Calu3 (cell line): ENCODE data around the gene AZU1. TPM values are rescaled to one million over a fixed set of nuclear protein-coding genes. Genes with fewer than 3 reads are reported as not detected.

Source experiments
- BruUV-seq: library from RNA; stranded (reverse); fragments of 400-500 nt; replicated peaks from 2 replicates; lab custom pipeline; 2021; lab: Mats Ljungman, UMichigan
- CTCF ChIA-PET: fragments of 300-600 bp; sonication (Branson Sonifier 250); formaldehyde crosslinking; loops from one replicate; lab custom pipeline; 2022; ENCODE audit warnings: antibody characterized with exemption; lab: Charles Lee
- DNase-seq: peaks from one replicate; pipeline ENCODE4 v3.0.0; 2022
- H3K27ac Mint-ChIP-seq: one replicate; pipeline ENCODE4 v1.8.0; 2022; ENCODE audit warnings: mixed read lengths; ENCODE audit not compliant: unreplicated experiment
- H3K27me3 Mint-ChIP-seq: one replicate; pipeline ENCODE4 v1.8.0; 2022; ENCODE audit warnings: mixed read lengths; ENCODE audit not compliant: unreplicated experiment
- H3K36me3 Mint-ChIP-seq: one replicate; pipeline ENCODE4 v1.8.0; 2022; ENCODE audit warnings: mild to moderate bottlenecking, moderate library complexity, mixed read lengths; ENCODE audit not compliant: insufficient read depth, unreplicated experiment
- H3K4me1 Mint-ChIP-seq: one replicate; pipeline ENCODE4 v1.8.0; 2022; ENCODE audit warnings: mild to moderate bottlenecking, low read depth, mixed read lengths; ENCODE audit not compliant: unreplicated experiment
- H3K4me3 Mint-ChIP-seq: one replicate; pipeline ENCODE4 v1.8.0; 2022; ENCODE audit warnings: mild to moderate bottlenecking, low read depth, moderate library complexity, mixed read lengths; ENCODE audit not compliant: unreplicated experiment
- H3K9me3 Mint-ChIP-seq: one replicate; pipeline ENCODE4 v1.8.0; 2022; ENCODE audit warnings: low read depth, mixed read lengths; ENCODE audit not compliant: unreplicated experiment
- intact Hi-C: fragments of 100-400 bp; cut with micrococcal nuclease; formaldehyde crosslinking; loops from one replicate; pipeline ENCODE4 v1.10.0; 2022; ENCODE audit not compliant: unreplicated experiment
- total RNA-seq: library from RNA; stranded (reverse); gene quantifications from 2 replicates; pipeline ENCODE4 v1.2.3, GENCODE V29; 2022
- TF ChIP-seq, protein P1 (sequence below): fragments of 200-600 bp; IDR thresholded peaks from one replicate; pipeline ENCODE4 v1.8.0; 2022; ENCODE audit warnings: antibody characterized with exemption; ENCODE audit not compliant: unreplicated experiment

The AZU1 gene
- total RNA-seq, 1 experiment from 2014 or later, result not detected

DNA sequence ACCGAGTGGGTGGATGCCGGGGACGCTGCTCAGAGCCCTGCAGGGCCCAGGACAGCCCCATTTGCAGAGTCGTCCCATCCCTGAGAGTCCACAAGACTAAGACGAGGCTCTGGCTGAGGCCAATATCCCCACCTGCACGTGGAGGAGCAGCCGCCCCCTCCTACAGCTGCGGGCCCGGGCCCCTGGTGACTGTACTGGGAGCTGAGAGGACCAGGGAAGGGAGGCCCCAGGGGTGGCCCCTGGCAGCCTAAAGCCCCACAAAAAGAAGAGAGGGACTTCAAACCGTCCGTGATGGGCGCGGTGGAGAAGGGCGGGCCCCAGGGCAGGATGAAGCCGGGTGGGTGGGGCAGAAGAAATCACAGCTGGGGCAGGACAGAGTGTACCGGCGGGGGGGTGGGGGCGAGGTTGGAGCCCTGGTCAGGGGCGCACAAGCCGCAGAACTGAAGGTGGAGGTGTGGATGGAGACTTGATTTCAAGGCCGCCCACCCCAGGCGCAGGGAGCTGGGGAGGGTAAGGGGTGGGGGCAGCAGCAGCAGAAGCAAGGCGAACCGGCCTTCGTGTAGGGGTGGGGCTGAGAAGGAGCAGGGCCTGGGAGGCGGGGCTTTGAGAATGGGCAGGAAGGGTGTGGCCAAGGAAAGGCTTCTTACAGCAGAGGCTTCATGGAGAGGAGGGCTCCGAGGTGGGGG lies 44.8 kb downstream of the AZU1 start:
- DNase-seq, result peak; percentile 34
- Mint-ChIP-seq H3K27ac (no peak overlapping the region), H3K36me3 (peaks cover 30% of the 10 kb centered on the region), H3K4me3 (no peak overlapping the region), H3K27me3 (no peaks in the 10 kb centered on the region), H3K4me1 (no peaks in the 10 kb centered on the region), H3K9me3 (no peaks in the 10 kb centered on the region)
- TF ChIP-seq, protein P1, sequence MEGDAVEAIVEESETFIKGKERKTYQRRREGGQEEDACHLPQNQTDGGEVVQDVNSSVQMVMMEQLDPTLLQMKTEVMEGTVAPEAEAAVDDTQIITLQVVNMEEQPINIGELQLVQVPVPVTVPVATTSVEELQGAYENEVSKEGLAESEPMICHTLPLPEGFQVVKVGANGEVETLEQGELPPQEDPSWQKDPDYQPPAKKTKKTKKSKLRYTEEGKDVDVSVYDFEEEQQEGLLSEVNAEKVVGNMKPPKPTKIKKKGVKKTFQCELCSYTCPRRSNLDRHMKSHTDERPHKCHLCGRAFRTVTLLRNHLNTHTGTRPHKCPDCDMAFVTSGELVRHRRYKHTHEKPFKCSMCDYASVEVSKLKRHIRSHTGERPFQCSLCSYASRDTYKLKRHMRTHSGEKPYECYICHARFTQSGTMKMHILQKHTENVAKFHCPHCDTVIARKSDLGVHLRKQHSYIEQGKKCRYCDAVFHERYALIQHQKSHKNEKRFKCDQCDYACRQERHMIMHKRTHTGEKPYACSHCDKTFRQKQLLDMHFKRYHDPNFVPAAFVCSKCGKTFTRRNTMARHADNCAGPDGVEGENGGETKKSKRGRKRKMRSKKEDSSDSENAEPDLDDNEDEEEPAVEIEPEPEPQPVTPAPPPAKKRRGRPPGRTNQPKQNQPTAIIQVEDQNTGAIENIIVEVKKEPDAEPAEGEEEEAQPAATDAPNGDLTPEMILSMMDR, result no peak
- BruUV-seq, result no TSS peak
- intact Hi-C loops, result no loop called here
- CTCF ChIA-PET, result no interaction called here

DNA sequence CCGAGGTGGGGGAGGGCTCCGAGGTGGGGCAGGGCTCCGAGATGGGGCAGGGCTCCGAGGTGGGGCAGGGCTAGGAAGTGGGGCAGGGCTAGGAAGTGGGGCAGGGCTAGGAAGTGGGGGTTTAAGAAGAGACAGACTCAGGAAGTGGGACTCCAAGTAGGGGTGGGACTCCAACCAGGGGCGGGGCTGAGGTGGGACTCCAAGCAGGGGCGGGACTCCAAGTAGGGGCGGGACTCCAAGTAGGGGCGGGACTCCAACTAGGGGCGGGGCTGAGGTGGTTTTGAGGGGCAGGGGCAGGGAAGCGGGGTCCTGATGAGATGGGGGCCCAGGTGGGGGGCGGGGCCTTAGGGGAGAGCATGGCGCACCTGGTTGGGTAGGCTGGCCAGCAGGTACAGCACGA lies 45.4 kb downstream of the AZU1 start:
- Mint-ChIP-seq H3K4me1 (no peaks in the 10 kb centered on the region), H3K4me3 (no peak overlapping the region), H3K36me3 (peaks cover 30% of the 10 kb centered on the region), H3K27me3 (no peaks in the 10 kb centered on the region), H3K27ac (no peak overlapping the region), H3K9me3 (no peaks in the 10 kb centered on the region)
- no peak for DNase-seq
- intact Hi-C loops, result no loop called here
- TF ChIP-seq, protein P1, result no peak
- no TSS peak for BruUV-seq
- CTCF ChIA-PET, result no interaction called here

DNA sequence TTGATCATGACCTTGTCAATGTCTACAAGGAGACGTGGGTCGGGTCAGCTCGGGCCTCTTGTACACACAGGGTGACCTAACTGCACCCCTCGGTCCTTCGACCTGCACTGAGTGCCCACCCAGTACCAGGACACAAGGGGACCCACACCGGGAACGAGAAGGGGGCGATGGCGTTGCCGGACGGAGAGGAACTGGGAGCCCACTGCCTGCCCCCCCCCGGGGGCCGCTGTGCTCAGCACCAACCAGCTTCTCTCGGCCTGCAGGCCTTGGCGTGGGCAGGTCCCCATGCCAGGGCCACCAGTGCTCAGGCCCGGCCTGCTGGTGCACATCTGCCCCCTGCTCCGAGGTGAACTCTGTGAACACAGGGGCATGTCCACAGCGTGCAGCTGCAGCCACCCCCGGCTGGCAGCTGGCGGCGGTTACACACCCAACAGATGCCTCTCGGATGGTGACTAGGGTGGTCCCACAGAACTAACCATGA lies 46.0 kb downstream of the AZU1 start:
- Mint-ChIP-seq H3K36me3 (peaks cover 30% of the 10 kb centered on the region), H3K27ac (no peak overlapping the region), H3K4me3 (no peak overlapping the region), H3K4me1 (no peaks in the 10 kb centered on the region), H3K27me3 (no peaks in the 10 kb centered on the region), H3K9me3 (no peaks in the 10 kb centered on the region)
- TF ChIP-seq, protein P1, result no peak
- CTCF ChIA-PET, result no interaction called here
- BruUV-seq, result no TSS peak
- DNase-seq, result no peak
- intact Hi-C loops, result no loop called here

DNA sequence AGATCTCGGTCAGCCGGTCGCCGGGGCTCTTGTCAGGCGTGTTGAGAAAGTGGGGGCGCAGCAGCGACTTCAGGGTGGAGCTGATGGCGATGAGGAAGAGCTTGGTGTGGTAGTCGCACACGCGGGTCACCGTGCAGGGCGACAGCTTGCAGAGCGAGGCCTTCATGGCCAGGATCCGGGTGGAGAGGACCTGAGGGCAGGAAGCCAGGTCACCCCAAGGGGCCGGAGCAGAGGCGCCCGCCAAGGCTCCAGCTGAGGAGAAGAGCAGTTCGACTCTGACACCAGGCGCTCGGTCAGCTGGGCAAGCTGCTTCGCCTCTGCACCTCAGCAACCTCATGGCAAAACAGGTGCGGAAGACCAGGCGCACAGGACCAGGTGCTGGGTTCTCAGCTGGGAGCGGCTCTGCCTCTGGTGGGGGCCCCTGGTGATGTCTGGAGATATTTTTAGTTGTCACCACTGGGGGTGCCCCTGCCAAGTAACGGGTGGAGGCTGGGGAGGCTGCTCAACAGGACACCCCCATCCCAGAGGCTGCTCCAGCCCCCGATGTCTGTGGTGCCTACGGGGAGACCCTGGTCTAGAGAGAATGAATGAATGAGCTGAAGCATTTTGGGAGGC lies 47.7 kb downstream of the AZU1 start:
- BruUV-seq, result no TSS peak
- Mint-ChIP-seq H3K4me1 (no peaks in the 10 kb centered on the region), H3K27me3 (no peaks in the 10 kb centered on the region), H3K4me3 (no peak overlapping the region), H3K36me3 (peaks cover 25% of the 10 kb centered on the region), H3K9me3 (no peaks in the 10 kb centered on the region), H3K27ac (no peak overlapping the region)
- intact Hi-C loops, result no loop called here
- DNase-seq, result no peak
- CTCF ChIA-PET, result no interaction called here
- TF ChIP-seq, protein P1, result no peak
